Central memory CD4-positive, alpha-beta T cell (primary cell): Measurements from ENCODE around the gene C20orf96.
A peak's percentile ranks its signal among the peaks of the same experiment; 100 is the strongest.
"Not testable (repeated sequence)": the region's sequence is repeated elsewhere in the genome, so short reads cannot be mapped to it uniquely, and the experiment has no call there.

Experiments used
- DNase-seq: peaks from one replicate; pipeline ENCODE4 v3.0.0; 2022
- total RNA-seq, 3 experiments: gene quantifications; one replicate each; lab custom pipeline; 2026; lab: John Stamatoyannopoulos, UW

Gene C20orf96, protein sequence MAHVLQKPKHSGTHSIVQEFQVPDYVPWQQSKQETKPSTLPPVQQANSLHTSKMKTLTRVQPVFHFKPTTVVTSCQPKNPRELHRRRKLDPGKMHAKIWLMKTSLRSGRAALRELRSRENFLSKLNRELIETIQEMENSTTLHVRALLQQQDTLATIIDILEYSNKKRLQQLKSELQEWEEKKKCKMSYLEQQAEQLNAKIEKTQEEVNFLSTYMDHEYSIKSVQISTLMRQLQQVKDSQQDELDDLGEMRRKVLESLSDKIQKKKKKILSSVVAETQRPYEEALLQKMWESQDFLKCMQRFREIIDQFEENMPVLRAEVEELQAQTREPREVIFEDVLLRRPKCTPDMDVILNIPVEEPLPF
- 0.38 to 1.2 (median 0.39) reads per million in 3 experiments for total RNA-seq

DNA sequence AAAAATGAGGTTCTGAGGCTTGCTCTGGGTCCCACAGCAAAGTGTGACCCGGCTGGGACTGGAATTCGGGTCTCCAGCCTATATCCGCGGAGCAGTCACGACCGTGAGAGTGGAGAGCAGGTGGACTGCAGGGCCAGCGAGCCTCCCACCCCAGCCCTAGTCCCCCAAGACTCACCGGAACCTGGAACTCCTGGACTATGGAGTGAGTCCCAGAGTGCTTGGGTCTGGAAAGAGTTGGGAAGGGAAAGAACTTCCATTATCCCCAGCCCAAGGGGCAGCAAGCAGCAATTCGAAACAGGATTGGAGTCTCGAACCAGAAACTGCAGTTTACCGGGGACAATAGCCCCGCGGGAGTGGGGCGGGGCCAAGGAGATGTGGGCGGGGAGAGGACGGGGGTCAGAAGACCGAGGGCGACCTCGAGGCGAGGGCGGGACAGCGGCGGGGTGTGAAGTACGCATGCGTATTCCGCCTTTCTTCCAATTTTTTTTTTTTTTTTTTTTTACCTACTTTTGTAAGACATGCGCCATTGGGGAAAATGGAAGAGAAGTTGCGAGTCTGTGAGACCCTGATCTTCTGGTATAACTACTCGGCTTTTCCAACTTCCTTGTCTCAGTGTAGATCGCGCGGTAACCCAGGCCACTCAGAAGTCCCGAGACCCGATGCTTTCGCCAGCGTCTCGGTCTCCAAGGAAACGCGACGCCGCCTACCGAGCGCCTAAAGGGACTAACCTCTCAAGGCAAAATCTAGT lies at the start of gene C20orf96:
Gene C20orf96 (minus strand): TSS at position 667 of the 748 bp plus-strand sequence. CDS start 140 bp downstream, at position 527.
- peak; percentile 75 for DNase-seq

DNA sequence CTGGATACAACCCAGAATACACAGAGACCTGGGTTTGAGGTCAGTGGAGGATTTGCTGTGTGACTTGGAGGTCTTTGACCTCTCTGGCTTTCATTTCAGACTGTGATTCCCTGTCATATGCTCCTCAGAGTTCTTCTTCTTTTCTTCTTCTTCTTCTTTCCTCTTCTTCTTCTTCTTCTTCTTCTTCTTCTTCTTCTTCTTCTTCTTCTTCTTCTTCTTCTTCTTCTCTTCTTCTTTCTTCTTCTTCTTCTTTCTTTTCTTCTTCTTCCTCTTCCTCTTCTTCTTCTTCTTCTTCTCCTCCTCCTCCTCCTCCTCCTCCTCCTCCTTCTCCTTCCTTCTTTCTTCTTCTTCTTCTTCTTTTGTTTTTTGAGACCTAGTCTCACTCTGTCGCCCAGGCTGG lies 45.5 kb upstream of the C20orf96 start:
- DNase-seq: not testable (repeated sequence)

DNA sequence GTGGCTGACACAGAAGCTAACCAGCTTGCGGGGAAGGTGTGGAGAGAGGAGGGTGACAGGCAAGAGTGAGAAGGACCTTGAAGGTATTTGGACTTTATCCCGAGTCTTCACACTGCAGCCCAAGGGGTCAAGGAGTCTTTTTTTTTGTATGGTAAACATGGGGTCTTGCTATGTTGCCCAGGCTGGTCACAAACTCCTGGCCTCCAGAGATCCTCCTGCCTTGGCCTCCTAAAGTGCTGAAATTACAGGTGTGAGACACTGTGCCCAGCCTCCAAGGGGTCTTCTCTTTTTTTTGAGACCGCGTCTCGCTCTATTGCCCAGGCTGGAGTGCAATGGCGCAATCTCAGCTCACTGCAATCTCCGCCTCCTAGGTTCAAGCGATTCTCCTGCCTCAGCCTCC lies 44.0 kb upstream of the C20orf96 start:
- DNase-seq: no peak

DNA sequence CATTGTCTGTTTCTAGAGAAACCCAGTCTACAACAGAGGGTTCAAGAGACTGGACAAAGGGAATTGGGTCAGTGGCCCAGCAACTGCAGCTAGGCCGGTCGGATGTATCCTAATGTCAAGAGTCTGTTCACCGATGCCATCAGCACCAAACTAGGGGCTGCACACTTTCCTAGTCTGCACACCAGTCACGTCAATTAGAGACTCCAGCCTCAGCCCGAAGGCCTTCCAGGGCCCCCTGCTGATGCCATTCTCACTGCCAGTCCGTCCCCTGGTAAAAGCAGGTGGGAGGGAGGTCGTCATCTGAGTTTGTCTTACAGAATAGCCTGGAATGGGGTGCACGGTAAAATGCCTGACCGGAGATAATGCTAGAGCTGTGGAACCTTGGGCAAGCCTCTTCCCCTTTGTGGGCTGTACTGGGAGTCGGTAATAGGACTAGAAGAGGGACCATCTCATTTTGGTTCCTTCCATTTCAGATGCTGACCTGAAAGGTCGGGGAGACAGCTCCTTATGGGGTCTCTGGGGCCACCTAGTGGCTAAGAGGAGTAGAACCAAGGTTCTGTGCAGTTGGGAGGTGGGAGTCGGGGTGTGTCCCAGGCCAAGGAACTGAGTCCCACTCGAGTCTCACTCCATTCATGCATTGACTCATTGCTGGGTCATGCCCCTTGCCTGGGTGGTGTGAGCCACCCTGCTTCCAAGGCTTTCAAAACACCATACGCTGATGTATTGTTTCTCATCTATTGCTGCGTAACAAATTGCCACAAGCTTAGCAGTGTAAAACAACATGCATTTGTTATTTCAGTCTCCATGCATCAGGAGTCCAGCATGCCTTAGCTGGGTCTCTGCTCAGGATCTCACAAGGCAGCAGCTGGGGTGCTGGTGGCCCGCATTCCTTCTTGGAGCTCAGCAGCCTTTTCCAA lies 39.9 kb upstream of the C20orf96 start:
- DNase-seq: peak; percentile 58

DNA sequence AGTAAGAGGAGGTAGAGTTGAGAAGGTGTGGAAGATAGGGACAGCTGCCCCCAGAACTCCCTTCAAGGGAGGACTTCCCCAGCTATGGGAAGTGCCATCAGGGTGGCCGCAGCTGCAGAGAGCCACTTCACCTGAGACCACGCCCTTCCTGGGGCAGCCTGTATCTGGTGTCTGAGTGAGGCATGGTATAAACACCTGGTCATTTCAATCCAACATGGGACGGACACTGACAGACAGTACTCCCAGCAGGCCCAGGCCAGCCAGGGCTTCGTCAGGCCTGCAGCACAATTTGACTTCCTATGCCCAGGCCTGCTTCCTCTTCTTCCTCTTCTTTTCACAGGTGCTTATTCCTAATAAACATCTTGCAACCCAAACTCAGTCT lies 39.3 kb upstream of the C20orf96 start:
- no peak for DNase-seq

DNA sequence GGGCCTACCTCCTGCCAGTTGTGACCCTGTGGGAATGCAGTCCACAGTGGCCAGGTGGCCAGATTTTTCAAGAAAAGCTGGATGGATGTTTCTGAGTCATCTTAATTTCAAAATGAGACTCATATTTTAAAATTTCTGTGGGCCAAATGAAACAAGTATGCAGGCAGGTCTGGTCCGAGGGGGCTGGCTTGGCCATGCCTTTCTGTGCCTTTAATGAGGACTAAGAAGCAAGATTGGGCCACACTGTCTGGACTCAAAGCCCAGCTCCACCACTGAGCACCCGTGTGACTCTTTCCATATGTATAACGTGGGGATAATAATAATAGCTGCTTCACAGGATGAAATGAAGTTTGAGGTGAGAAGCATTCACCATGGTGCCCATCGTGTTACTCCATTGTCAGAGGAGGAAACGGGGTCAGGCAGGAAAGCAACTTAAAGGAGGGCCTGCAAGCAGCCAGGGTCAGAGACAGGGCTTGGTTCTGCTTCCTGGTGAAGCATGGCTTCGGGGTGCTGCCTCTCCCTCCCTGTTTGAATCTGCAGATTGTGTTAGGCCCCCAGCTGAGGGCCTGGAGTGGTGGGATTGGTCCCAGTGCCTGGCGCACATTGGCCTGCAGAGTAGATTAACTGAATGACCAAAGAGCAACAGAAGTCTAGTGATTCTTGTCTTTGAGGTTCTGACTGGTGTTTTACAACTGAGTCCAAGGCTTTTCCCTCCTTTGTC lies 38.6 kb upstream of the C20orf96 start:
- no peak for DNase-seq

DNA sequence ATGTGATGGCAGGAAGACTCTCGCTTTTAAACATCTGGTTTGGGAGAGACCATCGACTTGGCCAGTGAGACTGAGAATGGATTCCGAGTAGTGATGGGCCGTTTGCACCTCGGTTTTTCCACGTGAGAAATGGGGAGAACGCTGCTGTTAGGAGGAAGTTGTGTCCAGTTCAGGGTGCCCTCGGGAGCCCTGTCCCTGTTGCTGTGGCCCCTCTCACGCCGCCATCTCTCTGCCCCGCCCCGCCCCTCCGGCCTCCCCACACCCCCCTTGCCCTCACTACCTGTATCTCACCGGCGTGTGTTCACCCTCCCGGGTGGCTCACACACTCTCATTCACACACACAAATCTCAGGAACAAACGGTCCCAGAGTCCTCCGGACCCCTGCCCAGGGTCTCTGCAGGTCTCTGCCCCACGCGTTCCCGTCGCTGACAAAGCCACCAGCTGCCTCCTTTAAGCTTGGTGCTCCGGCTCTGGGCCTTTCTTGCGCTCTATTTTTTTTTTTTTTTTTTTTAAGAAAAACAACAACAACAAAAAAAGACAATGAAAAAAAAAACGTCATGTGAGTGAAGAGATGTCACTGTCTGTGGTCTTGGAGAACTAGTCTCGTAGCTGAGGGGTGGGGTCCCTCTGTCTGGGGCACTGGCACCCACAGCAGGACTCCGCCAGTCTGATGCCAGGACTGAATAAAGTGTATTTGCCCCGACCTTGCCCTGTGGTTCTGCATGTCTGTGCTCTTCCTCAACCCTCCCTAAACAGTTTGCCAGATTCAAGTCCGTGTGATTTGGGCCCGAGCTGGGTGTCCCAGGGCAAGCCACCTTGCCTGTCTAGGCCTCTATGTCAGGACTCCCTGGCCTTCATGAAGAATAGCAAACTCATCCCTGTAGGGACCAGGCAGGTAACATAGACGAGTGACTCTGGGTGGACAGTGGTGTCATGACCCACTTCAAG lies 37.8 kb upstream of the C20orf96 start:
- DNase-seq: no peak

DNA sequence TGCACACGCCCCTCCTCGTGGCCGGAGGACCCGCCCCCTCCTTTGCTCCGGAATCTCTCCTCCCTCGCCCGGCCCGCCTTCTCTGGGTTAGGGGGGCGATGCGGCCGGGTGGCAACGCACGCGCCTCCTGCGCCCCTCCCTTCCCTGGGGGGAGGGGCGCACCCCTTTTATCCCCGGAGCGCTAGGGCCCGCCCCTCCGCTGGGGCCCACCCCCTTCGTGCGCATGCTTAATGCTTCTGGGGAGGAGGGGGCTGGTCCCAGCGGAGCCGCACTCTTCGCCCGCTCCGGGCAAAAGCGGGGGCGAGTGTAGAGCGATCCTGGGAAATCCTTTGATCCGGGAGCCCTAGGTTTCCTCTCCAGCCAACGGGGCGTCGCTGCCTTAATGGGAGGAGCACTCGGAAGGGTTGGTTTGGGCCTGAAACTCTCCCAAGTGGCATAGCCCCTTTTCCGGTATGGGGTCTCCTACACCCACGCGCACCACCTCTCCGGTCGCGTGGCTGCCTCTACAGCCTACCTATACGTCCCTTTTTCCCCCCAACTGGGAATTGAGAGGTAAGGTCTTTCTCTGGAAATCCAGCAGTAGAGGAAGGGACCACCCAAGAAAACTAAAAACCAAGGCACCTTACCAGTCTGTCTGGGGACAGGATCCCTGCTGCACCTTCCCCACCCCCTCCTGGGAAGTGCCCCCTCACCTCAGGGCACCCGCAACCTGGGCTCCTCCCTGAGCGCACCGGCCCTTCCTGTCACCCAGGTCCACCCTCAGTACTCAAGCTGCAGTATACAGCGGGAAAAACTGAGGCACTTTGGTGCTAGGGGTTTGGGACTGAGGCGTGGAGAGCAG lies 36.9 kb upstream of the C20orf96 start:
- DNase-seq: peak; percentile 66

DNA sequence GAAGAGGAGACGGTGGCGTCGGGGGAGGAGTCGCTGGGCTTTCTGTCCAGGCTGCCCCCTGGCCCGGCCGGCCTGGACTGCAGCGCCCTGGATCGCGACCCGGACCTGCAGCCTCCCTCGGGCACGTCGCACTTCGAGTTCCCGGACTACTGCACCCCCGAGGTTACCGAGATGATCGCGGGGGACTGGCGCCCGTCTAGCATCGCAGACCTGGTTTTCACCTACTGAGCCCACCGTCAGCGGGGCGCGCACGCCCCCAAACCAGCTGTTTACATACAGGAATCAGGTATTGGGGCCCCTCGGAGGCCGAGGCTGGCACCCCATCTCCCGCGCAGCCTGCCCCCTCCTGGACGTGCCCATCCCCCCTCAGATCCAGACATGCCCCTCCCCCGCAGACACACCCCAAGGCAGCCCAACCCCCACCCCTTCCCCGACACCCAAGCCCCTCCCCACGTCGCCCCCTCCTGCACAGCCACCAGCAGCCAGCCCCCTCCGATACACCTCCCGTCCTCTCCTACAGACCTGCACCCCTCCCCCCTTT lies 36.2 kb upstream of the C20orf96 start:
- peak; percentile 9 for DNase-seq

DNA sequence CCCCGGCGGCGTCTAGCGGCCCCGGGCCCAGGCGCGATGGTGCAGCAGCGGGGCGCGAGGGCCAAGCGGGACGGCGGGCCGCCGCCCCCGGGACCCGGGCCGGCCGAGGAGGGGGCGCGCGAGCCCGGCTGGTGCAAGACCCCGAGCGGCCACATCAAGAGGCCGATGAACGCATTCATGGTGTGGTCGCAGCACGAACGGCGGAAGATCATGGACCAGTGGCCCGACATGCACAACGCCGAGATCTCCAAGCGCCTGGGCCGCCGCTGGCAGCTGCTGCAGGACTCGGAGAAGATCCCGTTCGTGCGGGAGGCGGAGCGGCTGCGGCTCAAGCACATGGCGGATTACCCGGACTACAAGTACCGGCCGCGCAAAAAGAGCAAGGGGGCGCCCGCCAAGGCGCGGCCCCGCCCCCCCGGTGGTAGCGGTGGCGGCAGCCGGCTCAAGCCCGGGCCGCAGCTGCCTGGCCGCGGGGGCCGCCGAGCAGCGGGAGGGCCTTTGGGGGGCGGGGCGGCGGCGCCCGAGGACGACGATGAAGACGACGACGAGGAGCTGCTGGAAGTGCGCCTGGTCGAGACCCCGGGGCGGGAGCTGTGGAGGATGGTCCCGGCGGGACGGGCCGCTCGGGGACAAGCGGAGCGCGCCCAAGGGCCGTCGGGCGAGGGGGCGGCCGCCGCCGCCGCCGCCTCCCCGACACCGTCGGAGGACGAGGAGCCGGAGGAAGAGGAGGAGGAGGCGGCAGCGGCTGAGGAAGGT lies 35.5 kb upstream of the C20orf96 start:
- DNase-seq: peak; percentile 31

DNA sequence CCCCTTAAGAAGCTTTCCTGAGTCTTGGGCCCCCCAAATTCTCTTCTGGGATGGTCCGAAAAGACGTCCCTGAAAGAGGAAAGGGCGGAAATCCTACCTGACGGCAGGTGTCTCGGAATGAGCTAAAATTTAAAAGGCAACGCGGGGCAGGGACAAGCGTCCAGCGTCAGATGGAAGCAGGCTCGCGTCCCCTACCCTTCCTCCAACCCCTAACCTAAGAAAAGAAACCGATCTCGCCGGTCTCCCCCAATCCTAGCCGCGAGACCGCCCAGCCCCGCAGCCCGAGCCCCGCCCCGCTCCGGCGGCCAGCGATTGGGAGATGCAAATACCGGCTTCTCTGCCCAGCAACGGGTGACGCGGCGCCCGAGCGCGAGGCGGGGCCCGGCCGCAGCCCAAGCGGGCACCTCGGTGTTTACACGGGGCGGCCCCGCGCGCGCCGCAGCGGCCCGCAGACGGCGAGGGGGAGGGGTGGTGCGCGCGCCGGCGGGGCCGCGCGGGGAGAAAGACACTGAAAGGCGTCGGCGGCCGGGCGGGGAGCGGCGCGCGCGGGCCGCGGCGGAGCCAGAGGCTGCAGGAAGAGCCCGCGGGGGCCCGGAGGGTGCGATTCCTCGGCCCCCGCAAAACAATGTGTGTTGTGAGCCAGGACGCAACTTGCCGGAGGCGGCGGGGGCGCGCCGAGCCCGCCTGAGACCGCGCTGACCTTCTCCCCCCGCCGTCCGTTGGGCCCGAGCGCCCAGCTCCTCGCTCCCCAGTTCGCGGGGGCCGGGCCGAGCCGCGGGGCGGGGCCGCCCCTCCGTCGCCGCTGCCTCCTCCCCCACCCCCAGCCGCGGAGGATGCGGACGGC lies 34.7 kb upstream of the C20orf96 start, which contains the start of gene SOX12:
Gene SOX12 (plus strand): TSS at position 508 of the 844 bp plus-strand sequence. CDS start 373 bp downstream, outside the sequence.
- DNase-seq: peak; percentile 92

DNA sequence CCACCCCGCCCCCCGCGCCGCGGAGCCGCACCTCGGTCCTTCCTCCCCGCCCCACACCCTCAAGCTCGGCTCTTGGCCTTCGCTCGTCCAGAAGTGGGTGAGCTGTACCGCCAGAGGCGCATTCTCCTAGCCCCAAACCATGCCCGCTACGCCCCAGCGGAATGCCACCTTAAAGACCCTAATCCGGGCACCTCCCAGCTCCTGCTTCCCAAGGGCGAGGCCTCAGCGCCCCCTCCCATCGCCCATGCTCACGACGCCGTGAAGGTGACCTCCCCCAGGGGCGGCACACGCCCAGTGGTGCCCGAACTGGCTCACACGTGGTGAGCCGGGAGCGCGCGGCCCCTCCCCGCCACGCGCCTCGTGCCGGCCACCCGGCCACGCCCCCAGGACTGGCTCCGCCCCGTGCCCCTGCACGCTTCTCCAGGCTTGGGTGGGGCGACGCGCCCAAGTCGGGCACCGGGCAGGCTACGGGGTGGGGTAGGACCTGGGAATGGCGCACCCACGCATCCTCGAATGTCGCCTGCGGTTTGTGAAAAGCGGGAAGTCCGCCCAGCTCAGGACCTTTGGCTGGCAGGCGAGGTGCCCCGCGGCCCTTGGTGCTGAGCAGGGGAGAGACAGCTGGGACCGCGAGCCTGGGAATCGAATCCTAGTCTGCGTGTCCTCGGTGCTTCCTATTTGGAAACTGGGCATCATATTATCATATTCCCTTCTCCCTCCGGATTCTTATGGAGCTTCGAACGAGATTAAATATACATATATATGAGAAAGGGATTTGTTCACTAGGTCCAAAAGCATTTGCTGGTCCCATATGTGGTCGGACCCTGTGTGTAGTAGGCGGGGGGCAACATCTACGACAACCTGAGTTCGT lies 33.9 kb upstream of the C20orf96 start:
- peak; percentile 79 for DNase-seq

DNA sequence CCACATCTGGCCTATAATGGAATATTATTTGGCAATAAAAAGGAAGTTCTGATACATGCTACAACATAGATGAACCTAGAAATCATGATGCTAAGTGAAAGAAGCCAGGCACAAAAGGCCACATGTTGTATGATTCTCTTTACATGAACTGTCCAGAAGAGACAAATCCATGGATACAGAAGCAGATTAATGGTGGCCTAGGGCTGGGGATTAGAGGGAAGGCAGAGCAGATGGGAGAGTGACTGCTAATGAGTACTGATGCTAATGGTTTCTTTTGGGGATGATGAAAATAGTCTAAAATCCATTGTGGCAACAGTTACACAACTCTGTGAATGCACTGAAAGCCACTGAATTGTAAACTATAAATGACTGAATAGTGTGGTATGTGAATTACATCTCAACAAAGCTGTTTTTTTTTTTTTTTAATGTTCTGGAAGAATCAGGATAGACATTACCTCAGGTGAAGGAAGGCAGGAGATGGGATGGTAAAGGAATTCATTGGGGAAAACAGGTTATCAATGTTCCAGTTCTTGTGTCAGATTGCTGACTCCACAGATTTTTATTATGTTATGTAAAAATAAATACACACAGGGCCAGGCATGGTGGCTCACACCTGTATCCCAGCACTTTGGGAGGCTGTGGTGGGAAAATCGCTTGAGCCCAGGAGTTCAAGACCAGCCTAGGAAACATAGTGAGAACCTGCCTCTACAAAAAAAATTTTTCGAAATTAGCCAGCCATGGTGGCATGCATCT lies 25.9 kb upstream of the C20orf96 start:
- no peak for DNase-seq

DNA sequence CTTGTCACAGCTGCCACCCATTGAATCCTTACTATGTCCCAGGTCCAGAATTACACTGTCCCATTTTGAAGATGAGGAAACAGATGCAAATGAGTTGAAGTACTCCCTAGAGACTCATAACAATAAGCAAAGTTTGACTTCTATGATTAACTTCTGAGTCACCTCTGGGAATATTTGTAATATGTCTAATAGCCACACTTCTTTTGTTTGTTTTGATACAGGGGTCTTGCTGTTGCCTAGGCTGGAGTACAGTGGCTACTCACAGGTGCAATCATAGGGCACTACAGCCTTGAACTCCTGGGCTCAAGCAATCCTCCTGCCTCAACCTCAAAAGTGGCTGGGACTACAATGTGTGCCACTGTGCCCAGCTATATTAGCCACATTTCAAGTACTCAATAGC lies 23.4 kb upstream of the C20orf96 start:
- no peak for DNase-seq

DNA sequence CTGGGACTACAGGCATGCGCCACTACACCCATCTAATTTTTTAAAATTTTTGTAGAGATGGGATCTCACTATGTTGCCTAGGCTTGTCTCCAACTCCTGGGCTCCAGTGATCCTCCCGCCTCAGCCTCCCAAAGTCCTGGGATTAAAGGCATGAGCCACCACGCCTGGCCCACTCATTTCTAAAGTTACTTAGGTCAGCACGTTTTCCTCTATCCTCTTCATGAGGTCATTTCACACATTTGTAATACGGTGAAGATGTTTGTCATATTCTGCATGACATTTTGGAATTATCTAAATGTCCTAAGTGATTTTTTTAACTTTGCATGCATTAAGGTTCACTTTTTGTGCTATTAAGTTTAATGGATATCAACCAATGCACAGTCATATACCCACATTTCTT lies 22.9 kb upstream of the C20orf96 start:
- DNase-seq: no peak

DNA sequence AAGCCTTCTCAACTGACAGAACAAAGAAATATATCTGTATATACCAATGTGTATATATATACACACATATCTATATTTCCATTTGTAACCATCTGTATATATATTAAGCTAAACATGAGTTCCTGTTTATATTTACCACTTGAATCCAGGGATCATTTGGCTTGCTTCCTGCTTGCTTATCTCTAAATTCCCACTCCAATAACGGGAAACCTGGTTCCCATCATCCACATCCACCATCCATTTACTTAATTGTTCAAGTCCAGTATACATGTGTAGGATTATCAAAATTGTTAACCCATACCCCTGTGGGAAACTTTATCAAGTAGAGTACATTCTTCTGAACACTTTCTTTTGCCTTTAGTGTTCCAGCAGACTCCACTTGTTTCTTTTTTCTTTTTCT lies 22.3 kb upstream of the C20orf96 start:
- no peak for DNase-seq
